ENCODE measurements around the gene GFOD2. TPM values are rescaled to one million over a fixed set of nuclear protein-coding genes. Genes with fewer than 3 reads are reported as not detected.

GFOD2 gene
- total and polyA plus RNA-seq, 2 of the 13 experiments (the other 11 are each of a cell fraction or from before 2014, with no cell fraction given): 11.1 to 17.2 TPM

- TF ChIP-seq ZKSCAN1 (IDR thresholded peaks at IDR 0.05; ENCODE audit: low read length) (no peak), ZNF318 (CRISPR knock-in tag; IDR thresholded peaks at IDR 0.05) (no peak), ZNF556 (CRISPR knock-in tag; IDR thresholded peaks at IDR 0.05; ENCODE audit: borderline replicate concordance) (0 out of 2 replicates have a peak, but pooled peaks have one; percentile 29), RXRA (CRISPR knock-in tag; IDR thresholded peaks at IDR 0.05) (no peak), PAWR (CRISPR knock-in tag; IDR thresholded peaks at IDR 0.05; ENCODE audit: borderline replicate concordance) (no peak), ATF2 (CRISPR knock-in tag; IDR thresholded peaks at IDR 0.05) (0 out of 2 replicates have a peak, but pooled peaks have one; percentile 13), ZBTB42 (CRISPR knock-in tag; IDR thresholded peaks at IDR 0.05) (no peak), ZNF180 (CRISPR knock-in tag; IDR thresholded peaks at IDR 0.05; ENCODE audit: borderline replicate concordance, low read depth) (no peak), MAX (IDR thresholded peaks at IDR 0.05) (no peak), ZNF609 (CRISPR knock-in tag; IDR thresholded peaks at IDR 0.05; ENCODE audit: borderline replicate concordance) (no peak), NKX3-1 (CRISPR knock-in tag; IDR thresholded peaks at IDR 0.05) (no peak), FOXA3 (CRISPR knock-in tag; IDR thresholded peaks at IDR 0.05) (no peak), TOE1 (CRISPR knock-in tag; IDR thresholded peaks at IDR 0.05) (no peak), ZBTB21 (CRISPR knock-in tag; IDR thresholded peaks at IDR 0.05) (no peak), ZNF382 (CRISPR knock-in tag; IDR thresholded peaks at IDR 0.05; ENCODE audit: borderline replicate concordance) (no peak), ZNF124 (CRISPR knock-in tag; IDR thresholded peaks at IDR 0.05) (no peak)
Measured at GRCh38 chr16:67652578-67653127, 66.5 kb downstream of the GFOD2 start (continued).
